Measurements from ENCODE around the gene GCSH. TPM values are rescaled to one million over a fixed set of nuclear protein-coding genes. Genes with fewer than 3 reads are reported as not detected.

Gene GCSH
- 20.7 and 21.6 TPM in 2 replicates for polyA plus RNA-seq (2012; rRNA removed)
- 36.6 and 54.5 TPM in 2 replicates for polyA plus RNA-seq (2012; cell fraction: cytosol; rRNA removed)
- polyA plus RNA-seq (2012; cell fraction: nucleus; rRNA removed) = 7.4 and 9.7 TPM in 2 replicates

GRCh38 chr16:81095953-81096714 is at the start of gene GCSH:
Gene GCSH, minus strand, starts transcription at chr16:81096395. Its CDS starts 117 bp downstream, at chr16:81096278.
- H3K36me3 ChIP-seq (replicated peaks in 1 of 2; ENCODE audit: control insufficient read depth in 1 of 2, insufficient read depth in 2 of 2, low read length in 1 of 2) = peaks cover 0 to 14% of the 10 kb centered on the region in 2 experiments
- POLR2A ChIA-PET = no interaction called here
- DNase-seq = peak; percentile 96
- no peaks in the 10 kb centered on the region for H4K20me1 ChIP-seq (ENCODE audit: insufficient read depth)
- H3K4me3 ChIP-seq (ENCODE audit: low read depth in 2 of 2, low read length in 1 of 2) = peak within 1 kb of the TSS; percentile 83 to 93
- peak within 1 kb of the TSS; percentile 97 for H2AFZ ChIP-seq (ENCODE audit: low read depth)
- peak within 1 kb of the TSS; percentile 64; a peak in 3 of 4 replicates for H3K27ac ChIP-seq (ENCODE audit: low read depth in 2 of 2, low read length in 1 of 2)
- no peaks in the 10 kb centered on the region for H3F3A ChIP-seq (replicated peaks; ENCODE audit: insufficient read depth)
- H3K27me3 ChIP-seq (ENCODE audit: insufficient read depth) = no peaks in the 10 kb centered on the region
- no peaks in the 10 kb centered on the region for H3K9me3 ChIP-seq
- WGBS (ENCODE audit: low lambda C conversion rate) = 0% methylated on average over 21 of the region's 83 CpGs
- CTCF ChIA-PET = no interaction called here
- peaks cover 0 to 4% of the 10 kb centered on the region in 2 experiments; a peak in 1 of 4 replicates for H3K4me1 ChIP-seq (ENCODE audit: control insufficient read depth in 1 of 2, insufficient read depth in 2 of 2, low read depth in 1 of 2, low read length in 1 of 2)
- peaks cover 46% of the 10 kb centered on the region for H3K79me2 ChIP-seq (ENCODE audit: insufficient read depth)
- no peaks in the 10 kb centered on the region for H3K9me2 ChIP-seq
- peak within 1 kb of the TSS; percentile 81 for H3K9ac ChIP-seq
- peak within 1 kb of the TSS; percentile 95 for H3K4me2 ChIP-seq
- TF ChIP-seq REST (IDR thresholded peaks at IDR 0.05; ENCODE audit: low read depth, low read length) (no peak), RFX5 (IDR thresholded peaks at IDR 0.05; ENCODE audit: low read length) (peak; percentile 68; the same call in 1 of the 2 replicates), ELF1 (IDR thresholded peaks at IDR 0.05) (peak; percentile 61; the same call in 1 of the 2 replicates), FOXJ3 (CRISPR knock-in tag; IDR thresholded peaks at IDR 0.05) (no peak), EP300 (IDR thresholded peaks at IDR 0.05; ENCODE audit: borderline replicate concordance in 1 of 2, low read depth in 1 of 2, low read length in 1 of 2) (no peak), POLR2AphosphoS5 (IDR thresholded peaks at IDR 0.05; ENCODE audit: low read depth, low read length) (no peak), PBX3 (IDR thresholded peaks at IDR 0.05) (no peak), RAD21 (IDR thresholded peaks at IDR 0.05; ENCODE audit: low read length) (no peak), YY1 (IDR thresholded peaks at IDR 0.05; ENCODE audit: low read depth) (no peak), FOSL2 (IDR thresholded peaks at IDR 0.05; ENCODE audit: borderline replicate concordance, low read depth) (no peak), NRF1 (IDR thresholded peaks at IDR 0.05; ENCODE audit: low read depth, low read length) (no peak), CTCF (IDR thresholded peaks at IDR 0.05) (no peak), USF2 (IDR thresholded peaks at IDR 0.05; ENCODE audit: borderline replicate concordance, low read depth, low read length) (no peak), GABPA (IDR thresholded peaks at IDR 0.05; ENCODE audit: low read depth) (peak; percentile 56; the same call in 1 of the 2 replicates), RCOR1 (IDR thresholded peaks at IDR 0.05; ENCODE audit: low read length) (no peak), TAF1 (IDR thresholded peaks at IDR 0.05; ENCODE audit: borderline replicate concordance, low read depth, low read length) (peak; percentile 47; the same call in 1 of the 2 replicates), TEAD4 (IDR thresholded peaks at IDR 0.05; ENCODE audit: borderline replicate concordance, insufficient read depth) (no peak), FOXM1 (IDR thresholded peaks at IDR 0.05; ENCODE audit: low read depth) (no peak), NFIC (IDR thresholded peaks at IDR 0.05; ENCODE audit: borderline replicate concordance) (no peak), GATA2 (CRISPR knock-in tag; IDR thresholded peaks at IDR 0.05) (no peak), SIN3A (IDR thresholded peaks at IDR 0.05; ENCODE audit: borderline replicate concordance, low read depth, low read length) (no peak), JUND (IDR thresholded peaks at IDR 0.05) (no peak)
- TF ChIP-seq, protein P1, sequence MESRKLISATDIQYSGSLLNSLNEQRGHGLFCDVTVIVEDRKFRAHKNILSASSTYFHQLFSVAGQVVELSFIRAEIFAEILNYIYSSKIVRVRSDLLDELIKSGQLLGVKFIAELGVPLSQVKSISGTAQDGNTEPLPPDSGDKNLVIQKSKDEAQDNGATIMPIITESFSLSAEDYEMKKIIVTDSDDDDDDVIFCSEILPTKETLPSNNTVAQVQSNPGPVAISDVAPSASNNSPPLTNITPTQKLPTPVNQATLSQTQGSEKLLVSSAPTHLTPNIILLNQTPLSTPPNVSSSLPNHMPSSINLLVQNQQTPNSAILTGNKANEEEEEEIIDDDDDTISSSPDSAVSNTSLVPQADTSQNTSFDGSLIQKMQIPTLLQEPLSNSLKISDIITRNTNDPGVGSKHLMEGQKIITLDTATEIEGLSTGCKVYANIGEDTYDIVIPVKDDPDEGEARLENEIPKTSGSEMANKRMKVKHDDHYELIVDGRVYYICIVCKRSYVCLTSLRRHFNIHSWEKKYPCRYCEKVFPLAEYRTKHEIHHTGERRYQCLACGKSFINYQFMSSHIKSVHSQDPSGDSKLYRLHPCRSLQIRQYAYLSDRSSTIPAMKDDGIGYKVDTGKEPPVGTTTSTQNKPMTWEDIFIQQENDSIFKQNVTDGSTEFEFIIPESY (IDR thresholded peaks at IDR 0.05; ENCODE audit: borderline replicate concordance, low read depth) = no peak
- TF ChIP-seq, protein P2, sequence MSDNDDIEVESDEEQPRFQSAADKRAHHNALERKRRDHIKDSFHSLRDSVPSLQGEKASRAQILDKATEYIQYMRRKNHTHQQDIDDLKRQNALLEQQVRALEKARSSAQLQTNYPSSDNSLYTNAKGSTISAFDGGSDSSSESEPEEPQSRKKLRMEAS (IDR thresholded peaks at IDR 0.05; ENCODE audit: low read depth) = peak; percentile 75

Data from SK-N-SH (cell line).